Fibroblast of peridontal ligament (primary cell): ENCODE measurements around the gene ANK3.

Source experiments
- DNase-seq: peaks from one replicate; pipeline ENCODE4 v3.0.0-alpha.2; 2010; ENCODE audit errors: extremely low read depth

Gene ANK3

GRCh38 chr10:59991117-59991516, 398.6 kb downstream of the ANK3 start:
- DNase-seq = no peak

- DNase-seq = no peak
Measured at GRCh38 chr10:59985639-59986038, 404.0 kb downstream of the ANK3 start.

GRCh38 chr10:59984415-59984814, 405.3 kb downstream of the ANK3 start:
- DNase-seq = no peak

- no peak for DNase-seq
Measured at GRCh38 chr10:59980356-59980755, 409.3 kb downstream of the ANK3 start.

- DNase-seq = no peak
Measured at GRCh38 chr10:59977486-59977885, 412.2 kb downstream of the ANK3 start.

GRCh38 chr10:59976909-59977308, 412.8 kb downstream of the ANK3 start:
- no peak for DNase-seq
